Spleen (tissue), 11 donors: ENCODE results near the gene TFF1. TPM values are rescaled to one million over a fixed set of nuclear protein-coding genes. Genes with fewer than 3 reads are reported as not detected.

Experiments used
- DNase-seq: peaks from one replicate; pipeline ENCODE4 v3.0.0-alpha.2; 2020
- H3K27ac ChIP-seq, 8 donors: fragments of 200-600 bp; sonication (generic) in 7 of 8; 1 replicate in 4 of 8; 2 replicates in 4 of 8; pipeline versions ENCODE4 v1.5.0 to v1.8.0; 2016 to 2021; ENCODE audit warnings: inconsistent platforms in 4 of 8, mild to moderate bottlenecking in 4 of 8, moderate library complexity in 1 of 8
- H3K27me3 ChIP-seq, 7 donors: fragments of 200-600 bp; sonication (generic) in 6 of 7; replicated peaks in 1 of 7; 1 replicate in 4 of 7; 2 replicates in 3 of 7; pipeline versions ENCODE4 v1.5.0 to v1.8.0; 2016 to 2021; ENCODE audit warnings: inconsistent platforms in 3 of 7, mild to moderate bottlenecking in 1 of 7
- H3K36me3 ChIP-seq, 6 donors: fragments of 200-600 bp; sonication (generic) in 5 of 6; 1 replicate in 4 of 6; 2 replicates in 2 of 6; pipeline versions ENCODE4 v1.5.0 to v1.8.0; 2016 to 2021; ENCODE audit warnings: inconsistent platforms in 2 of 6
- H3K4me1 ChIP-seq, 6 donors: fragments of 200-600 bp; sonication (generic) in 5 of 6; 1 replicate in 3 of 6; 2 replicates in 3 of 6; pipeline versions ENCODE4 v1.5.0 to v1.8.0; 2016 to 2021; ENCODE audit warnings: inconsistent platforms in 3 of 6
- H3K4me3 ChIP-seq, 8 donors: fragments of 200-600 bp; sonication (generic) in 7 of 8; 1 replicate in 4 of 8; 2 replicates in 4 of 8; pipeline versions ENCODE4 v1.5.0 to v1.8.0; 2016 to 2021; ENCODE audit warnings: inconsistent platforms in 4 of 8, mild to moderate bottlenecking in 4 of 8, moderate library complexity in 2 of 8
- H3K9me3 ChIP-seq, 8 donors: fragments of 200-600 bp; sonication (generic) in 7 of 8; 1 replicate in 4 of 8; 2 replicates in 4 of 8; pipeline versions ENCODE4 v1.5.0 to v1.8.0; 2016 to 2021; ENCODE audit warnings: inconsistent platforms in 4 of 8
- CTCF ChIP-seq, 11 experiments: fragments of 200-600 bp in 7 of 11; fragments of 450-650 bp in 4 of 11; sonication (generic) in 4 of 11; IDR thresholded peaks in 8 of 11; conservative IDR thresholded peaks in 3 of 11; 1 replicate in 7 of 11; 2 replicates in 4 of 11; pipeline versions ENCODE4 v1.4.0 to v1.8.0; 2016 to 2021; ENCODE audit warnings: antibody characterized with exemption in 11 of 11, inconsistent platforms in 4 of 11, mild to moderate bottlenecking in 1 of 11
- POLR2A ChIP-seq, 3 donors: fragments of 450-650 bp; IDR thresholded peaks; one replicate each; pipeline ENCODE4 v1.5.1; 2017; ENCODE audit warnings: antibody characterized with exemption in 3 of 3, mild to moderate bottlenecking in 1 of 3
- POLR2AphosphoS5 ChIP-seq, 3 donors: sonication (generic); formaldehyde crosslinking; IDR thresholded peaks; one replicate each; pipeline ENCODE4 v1.5.1; 2017; ENCODE audit warnings: antibody characterized with exemption in 3 of 3
- WGBS, 5 donors: extraction: QIAGEN DNeasy Blood & Tissue Kit in 3 of 5; methylation state at CpG; one replicate each; pipeline versions ENCODE4 v1.1.5 to v1.1.7; 2013 to 2018; 5-methylcytosine and 5-hydroxymethylcytosine counted together
- intact Hi-C: fragments of 100-400 bp; cut with DNase I; formaldehyde crosslinking; loops from one replicate; pipeline ENCODE4 v1.15.0; 2023; ENCODE audit warnings: low total_unique reads
- polyA plus RNA-seq, 3 donors: library from polyadenylated mRNA; stranded (reverse); fragments of 200-250 nt; gene quantifications; one replicate each; pipeline ENCODE4 v1.2.1, GENCODE V29; 2013
- total RNA-seq, 7 donors: library from RNA; depleted of rRNA in 3 of 7; stranded (reverse); fragments of >200 nt in 3 of 7; fragmentation: NEBNext Ultra II Directional in 4 of 7; extraction: Animal tissue kit (Norgen Biotek cat#: 25700) in 4 of 7; gene quantifications; one replicate each; pipeline versions ENCODE4 v1.1.0 to v1.2.1, GENCODE V29; 2016 to 2021
- donor health status: healthy with polysubstance abuse.
- donor health status: DM: no; HTN: no; CAD: no; lungs with moderate emphysema.
- donor health status: DM: no; HTN: no; CAD: no.
- donor health status: Bipolar disorder and iron deficiency.
- donor health status: healthy.
- donor health status: DM: no; HTN: no; CAD: no.
- donor health status: DM: yes; HTN: yes; CAD: no.

Gene TFF1
- total and polyA plus RNA-seq, 10 donors: not detected

DNA sequence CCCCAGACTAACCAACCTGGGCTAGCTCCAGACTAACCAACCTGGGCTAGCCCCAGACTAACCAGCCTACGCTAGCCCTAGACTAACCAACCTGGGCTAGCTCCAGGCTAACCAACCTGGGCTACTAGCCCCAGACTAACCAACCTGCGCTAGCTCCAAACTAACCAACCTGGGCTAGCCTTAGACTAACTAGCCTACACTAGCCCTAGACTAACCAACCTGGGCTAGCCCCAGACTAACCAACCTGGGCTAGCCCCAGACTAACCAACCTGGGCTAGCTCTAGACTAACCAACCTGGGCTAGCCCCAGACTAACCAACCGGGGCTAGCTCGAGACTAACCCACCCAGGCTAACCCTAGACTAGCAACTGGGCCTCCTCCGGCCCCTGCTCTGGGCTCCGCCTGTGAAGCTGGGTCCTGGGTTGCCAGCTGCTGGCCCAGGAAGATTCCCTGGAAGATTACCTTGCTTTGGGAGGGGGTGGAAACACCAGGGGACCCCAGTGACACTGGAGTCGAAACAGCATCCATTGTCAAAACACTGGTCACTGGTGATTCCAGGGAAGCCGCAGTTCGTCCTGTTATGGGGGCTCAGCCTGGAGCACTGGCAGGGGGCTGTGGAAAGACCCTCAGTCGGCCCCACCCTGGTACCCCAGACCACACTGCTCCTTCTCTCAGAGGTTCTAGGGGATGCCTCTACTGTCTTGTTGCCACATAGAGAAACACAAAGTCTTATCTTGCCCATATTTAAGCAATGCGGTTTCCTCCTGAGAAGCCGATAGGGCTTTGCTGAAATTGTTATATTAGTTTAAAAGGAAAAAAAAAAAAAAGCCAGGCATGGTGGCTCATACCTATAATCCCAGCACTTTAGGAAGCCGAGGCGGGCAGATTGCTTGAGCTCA is 16.7 kb downstream of the TFF1 start:
- Histone ChIP-seq H3K27me3 (peaks cover 0 to 26% (median 0%) of the 10 kb centered on the region in 7 donors), H3K9me3 (peaks cover 0 to 14% (median 9%) of the 10 kb centered on the region in 8 donors), H3K4me1 (no peaks in the 10 kb centered on the region), H3K36me3 (no peaks in the 10 kb centered on the region), H3K4me3 (no peak overlapping the region), H3K27ac (no peak overlapping the region)
- peak; percentile 21 for DNase-seq
- intact Hi-C loops: no loop called here
- 73 to 86% (median 81%) methylated on average over 14 of the region's 14 CpGs for WGBS, 5 donors
- no peak for TF ChIP-seq POLR2A (IDR thresholded peaks at IDR 0.05)
- no peak for TF ChIP-seq CTCF (IDR thresholded peaks at IDR 0.05 in 8 of 11, conservative IDR thresholded peaks at IDR 0.05 in 3 of 11)
- no peak for TF ChIP-seq POLR2AphosphoS5 (IDR thresholded peaks at IDR 0.05)

GRCh38 chr21:42348762-42349161 is 17.6 kb downstream of the TFF1 start:
- H3K27ac ChIP-seq: no peak overlapping the region
- intact Hi-C loops: no loop called here
- no peaks in the 10 kb centered on the region for H3K4me1 ChIP-seq
- H3K27me3 ChIP-seq: peaks cover 0 to 26% (median 0%) of the 10 kb centered on the region in 7 donors
- H3K4me3 ChIP-seq: no peak overlapping the region
- DNase-seq: peak; percentile 4
- H3K36me3 ChIP-seq: no peaks in the 10 kb centered on the region
- TF ChIP-seq POLR2AphosphoS5 (IDR thresholded peaks at IDR 0.05) (no peak), POLR2A (IDR thresholded peaks at IDR 0.05) (no peak), CTCF (IDR thresholded peaks at IDR 0.05 in 8 of 11, conservative IDR thresholded peaks at IDR 0.05 in 3 of 11) (no peak)
- WGBS, 5 donors: 85 to 100% (median 96%) methylated on average over 2 of the region's 2 CpGs
- peaks cover 0 to 4% (median under 1%) of the 10 kb centered on the region in 8 donors for H3K9me3 ChIP-seq

GRCh38 chr21:42347601-42348327 is 18.6 kb downstream of the TFF1 start:
- H3K27ac ChIP-seq: no peak overlapping the region
- no peak overlapping the region for H3K4me3 ChIP-seq
- intact Hi-C loops: no loop called here
- 86 to 90% (median 89%) methylated on average over 20 to 30 of the region's 30 CpGs for WGBS, 5 donors
- peaks cover 0 to 32% (median 0%) of the 10 kb centered on the region in 7 donors for H3K27me3 ChIP-seq
- H3K36me3 ChIP-seq: no peaks in the 10 kb centered on the region
- H3K4me1 ChIP-seq: no peaks in the 10 kb centered on the region
- H3K9me3 ChIP-seq: no peaks in the 10 kb centered on the region
- DNase-seq: peak; percentile 56
- TF ChIP-seq POLR2AphosphoS5 (IDR thresholded peaks at IDR 0.05): no peak
- no peak for TF ChIP-seq CTCF (IDR thresholded peaks at IDR 0.05 in 8 of 11, conservative IDR thresholded peaks at IDR 0.05 in 3 of 11)
- no peak for TF ChIP-seq POLR2A (IDR thresholded peaks at IDR 0.05)
